ENCODE results near the gene SHISA9. TPM values are rescaled to one million over a fixed set of nuclear protein-coding genes. Genes with fewer than 3 reads are reported as not detected.
"Not testable (repeated sequence)": the region's sequence is repeated elsewhere in the genome, so short reads cannot be mapped to it uniquely, and the experiment has no call there.

SHISA9 gene
- total RNA-seq, 4 donors from 2014 or later = not detected

- TF ChIP-seq POLR2A (IDR thresholded peaks at IDR 0.05) (no peak), CTCF (IDR thresholded peaks at IDR 0.05 in 4 of 5, conservative IDR thresholded peaks at IDR 0.05 in 1 of 5) (no peak)
- intact Hi-C loops (cut with DNase I; ENCODE audit: low total_unique reads) = no loop called here
- no peaks in the 10 kb centered on the region for H3K9me3 ChIP-seq
- no peaks in the 10 kb centered on the region for H3K4me1 ChIP-seq
- no peak overlapping the region for H3K27ac ChIP-seq
- H3K27me3 ChIP-seq = peaks cover 17 to 20% (median 18%) of the 10 kb centered on the region in 3 donors
- in situ Hi-C loops (cut with MboI; ENCODE audit: low sequenced_read_pairs in 4 of 4) = no loop called here
- H3K36me3 ChIP-seq = no peaks in the 10 kb centered on the region
- ATAC-seq = no peak
- no peak overlapping the region for H3K4me3 ChIP-seq
- no peak for DNase-seq
Observed at GRCh38 chr16:12907670-12908233, 6.4 kb downstream of the SHISA9 start.

DNA sequence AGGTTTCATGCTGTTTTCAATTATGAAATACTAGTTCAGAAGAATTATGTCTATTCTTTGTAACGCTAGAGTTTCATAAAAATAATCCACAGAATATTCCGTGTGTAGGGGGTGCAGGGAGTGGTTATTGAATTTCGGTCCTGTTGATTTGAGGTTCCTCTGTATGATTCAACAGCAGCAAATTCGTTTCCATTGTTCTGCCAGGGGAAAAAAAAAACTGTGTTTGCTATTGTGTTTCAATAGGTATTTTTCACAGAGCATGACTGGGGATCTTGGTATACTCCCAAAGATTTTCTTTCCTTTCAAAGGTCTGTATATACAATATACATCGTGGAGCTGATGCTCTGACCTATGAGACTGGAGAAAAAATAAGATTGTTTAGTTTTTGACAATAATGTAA, 15.8 kb downstream of the SHISA9 start:
- no peak for ATAC-seq
- Histone ChIP-seq H3K4me3 (no peak overlapping the region), H3K27me3 (no peaks in the 10 kb centered on the region), H3K27ac (no peak overlapping the region), H3K9me3 (no peaks in the 10 kb centered on the region), H3K36me3 (no peaks in the 10 kb centered on the region), H3K4me1 (no peaks in the 10 kb centered on the region)
- in situ Hi-C loops (cut with MboI; ENCODE audit: low sequenced_read_pairs in 4 of 4) (no loop called here), intact Hi-C loops (cut with DNase I; ENCODE audit: low total_unique reads) (no loop called here)
- DNase-seq = no peak
- TF ChIP-seq POLR2A (IDR thresholded peaks at IDR 0.05) (no peak), CTCF (IDR thresholded peaks at IDR 0.05 in 4 of 5, conservative IDR thresholded peaks at IDR 0.05 in 1 of 5) (no peak)

DNA sequence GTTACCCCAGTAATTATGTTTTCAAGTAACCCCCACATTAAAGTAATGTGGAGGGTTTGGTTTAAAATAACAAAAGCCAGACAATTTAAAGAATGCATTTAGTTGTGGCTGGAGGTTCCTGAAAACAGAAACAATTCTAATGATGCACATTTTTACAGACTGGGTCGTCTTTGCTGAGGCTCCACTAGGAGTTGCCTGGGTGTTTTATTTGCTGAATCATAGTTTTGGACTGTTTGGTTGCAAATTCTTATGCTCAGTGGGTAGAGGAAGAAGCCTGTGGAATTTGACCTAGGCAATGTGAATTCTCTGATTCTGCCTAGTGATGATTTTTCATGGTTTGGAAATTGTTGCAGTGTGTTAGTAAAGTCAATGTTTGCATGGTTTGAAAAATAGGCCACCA, 16.3 kb downstream of the SHISA9 start:
- in situ Hi-C loops (cut with MboI; ENCODE audit: low sequenced_read_pairs in 4 of 4) (no loop called here), intact Hi-C loops (cut with DNase I; ENCODE audit: low total_unique reads) (no loop called here)
- TF ChIP-seq POLR2A (IDR thresholded peaks at IDR 0.05) (no peak), CTCF (IDR thresholded peaks at IDR 0.05 in 4 of 5, conservative IDR thresholded peaks at IDR 0.05 in 1 of 5) (no peak)
- no peaks in the 10 kb centered on the region for H3K36me3 ChIP-seq
- H3K27me3 ChIP-seq = no peaks in the 10 kb centered on the region
- H3K4me3 ChIP-seq = no peak overlapping the region
- H3K4me1 ChIP-seq = no peaks in the 10 kb centered on the region
- ATAC-seq = no peak
- no peak overlapping the region for H3K27ac ChIP-seq
- no peaks in the 10 kb centered on the region for H3K9me3 ChIP-seq
- DNase-seq = no peak

GRCh38 chr16:12920739-12921138, 19.3 kb downstream of the SHISA9 start:
- intact Hi-C loops (cut with DNase I; ENCODE audit: low total_unique reads) = no loop called here
- H3K27ac ChIP-seq = no peak overlapping the region
- TF ChIP-seq CTCF (IDR thresholded peaks at IDR 0.05 in 4 of 5, conservative IDR thresholded peaks at IDR 0.05 in 1 of 5) (no peak), POLR2A (IDR thresholded peaks at IDR 0.05) (no peak)
- H3K36me3 ChIP-seq = no peaks in the 10 kb centered on the region
- DNase-seq (no peak), ATAC-seq (no peak)
- H3K27me3 ChIP-seq = no peaks in the 10 kb centered on the region
- H3K4me3 ChIP-seq = no peak overlapping the region
- in situ Hi-C loops (cut with MboI; ENCODE audit: low sequenced_read_pairs in 4 of 4) = no loop called here
- no peaks in the 10 kb centered on the region for H3K4me1 ChIP-seq
- H3K9me3 ChIP-seq = no peaks in the 10 kb centered on the region

- H3K27ac ChIP-seq; H3K27me3 ChIP-seq; H3K4me1 ChIP-seq; DNase-seq; ATAC-seq; H3K4me3 ChIP-seq; H3K36me3 ChIP-seq; in situ Hi-C loops (cut with MboI; ENCODE audit: low sequenced_read_pairs in 4 of 4); H3K9me3 ChIP-seq: not testable (repeated sequence)
- intact Hi-C loops (cut with DNase I; ENCODE audit: low total_unique reads) = loop anchor here (2.0 kb wide), 1 partner anchor 43 kb away; no protein-coding TSS in a partner anchor
Observed at GRCh38 chr16:12923640-12924039, 22.2 kb downstream of the SHISA9 start.
